ENCODE results near the gene GTF2IRD1.

DNA sequence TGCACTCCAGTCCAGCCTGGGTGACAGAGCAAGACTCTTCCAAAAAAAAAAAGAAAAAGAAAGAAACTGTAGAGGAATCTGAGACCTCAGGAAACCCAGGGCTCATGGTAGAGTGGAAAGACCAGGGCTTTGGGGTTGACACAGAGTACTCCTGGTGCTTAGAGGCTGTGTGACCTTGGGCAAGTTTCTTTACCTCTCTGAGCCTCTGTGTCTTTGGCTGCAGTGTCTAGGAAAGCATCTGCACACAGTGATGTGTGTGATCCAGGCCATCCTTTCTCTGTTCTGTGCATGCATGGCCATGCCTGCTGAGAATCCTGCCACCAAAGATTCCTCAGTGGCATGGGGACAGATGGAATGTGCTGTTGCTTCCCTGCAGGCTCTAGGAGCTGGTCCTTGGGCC lies 132.1 kb downstream of the GTF2IRD1 start:
- TF ChIP-seq, protein P1, sequence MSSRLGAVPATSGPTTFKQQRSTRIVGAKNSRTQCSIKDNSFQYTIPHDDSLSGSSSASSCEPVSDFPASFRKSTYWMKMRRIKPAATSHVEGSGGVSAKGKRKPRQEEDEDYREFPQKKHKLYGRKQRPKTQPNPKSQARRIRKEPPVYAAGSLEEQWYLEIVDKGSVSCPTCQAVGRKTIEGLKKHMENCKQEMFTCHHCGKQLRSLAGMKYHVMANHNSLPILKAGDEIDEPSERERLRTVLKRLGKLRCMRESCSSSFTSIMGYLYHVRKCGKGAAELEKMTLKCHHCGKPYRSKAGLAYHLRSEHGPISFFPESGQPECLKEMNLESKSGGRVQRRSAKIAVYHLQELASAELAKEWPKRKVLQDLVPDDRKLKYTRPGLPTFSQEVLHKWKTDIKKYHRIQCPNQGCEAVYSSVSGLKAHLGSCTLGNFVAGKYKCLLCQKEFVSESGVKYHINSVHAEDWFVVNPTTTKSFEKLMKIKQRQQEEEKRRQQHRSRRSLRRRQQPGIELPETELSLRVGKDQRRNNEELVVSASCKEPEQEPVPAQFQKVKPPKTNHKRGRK (tag; IDR thresholded peaks at IDR 0.05): no peak
- TF ChIP-seq LEF1 (IDR thresholded peaks at IDR 0.05) (no peak), ERF (CRISPR knock-in tag; IDR thresholded peaks at IDR 0.05) (no peak)
